ENCODE results near the gene C1orf94. TPM values are rescaled to one million over a fixed set of nuclear protein-coding genes. Genes with fewer than 3 reads are reported as not detected.

The C1orf94 gene
- total and polyA plus RNA-seq, 2 experiments from 2014 or later: 4.3 to 5.3 TPM

DNA sequence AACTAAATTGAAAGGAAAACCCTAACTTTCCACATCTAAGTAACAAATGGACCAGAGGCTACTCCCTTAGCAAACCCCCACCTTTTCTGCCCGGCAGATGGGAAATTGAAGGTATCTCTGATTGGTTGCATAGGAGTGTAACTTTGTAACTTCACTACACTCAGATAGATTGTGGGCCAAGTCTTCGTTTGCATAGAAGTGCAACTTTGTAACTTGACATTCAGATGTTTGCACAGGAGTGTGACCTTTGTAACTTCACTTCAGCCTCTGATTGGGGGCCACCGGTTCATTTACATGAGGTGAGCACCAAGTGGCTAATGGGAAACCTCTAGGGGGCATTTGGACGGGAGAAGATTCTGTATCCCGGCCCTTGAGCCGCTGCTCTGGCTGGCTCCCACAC, 59.4 kb downstream of the C1orf94 start (continued):
- no peak for TF ChIP-seq ZNF462 (CRISPR knock-in tag; IDR thresholded peaks at IDR 0.05)
- no peak for TF ChIP-seq NANOG (IDR thresholded peaks at IDR 0.05; ENCODE audit: borderline replicate concordance)

DNA sequence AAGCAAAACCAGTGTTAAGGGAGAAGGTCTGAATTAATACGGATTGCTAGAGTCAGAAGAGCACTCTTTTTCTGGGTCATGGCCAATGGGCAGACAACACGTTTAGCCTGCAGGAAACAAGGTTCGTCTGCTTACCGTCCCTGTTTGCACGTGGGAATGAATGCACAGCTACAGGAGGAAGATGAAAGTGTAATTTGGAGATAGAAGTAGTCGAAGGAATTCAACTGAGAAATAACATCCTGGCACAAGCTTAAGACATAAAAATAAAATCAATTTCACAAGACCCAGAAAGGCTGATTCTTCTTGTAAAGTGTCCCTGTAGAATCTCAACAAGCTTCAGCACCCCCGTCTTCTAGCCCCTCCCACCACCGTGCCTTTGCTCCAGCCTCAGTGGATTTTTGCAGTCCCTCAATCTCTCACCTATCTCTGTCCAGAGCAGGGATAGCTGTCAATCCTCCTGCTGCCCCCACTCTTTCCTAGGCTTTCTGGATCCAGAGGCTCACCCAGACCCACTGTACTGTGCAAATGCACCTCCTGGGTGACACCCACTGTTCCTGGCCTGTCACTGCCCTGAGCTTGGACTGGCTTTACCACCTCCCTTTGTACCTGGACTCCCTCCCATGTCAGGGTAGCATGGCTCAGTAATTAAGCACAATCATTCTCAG, 60.6 kb downstream of the C1orf94 start:
- 0 out of 2 replicates have a peak overlapping the region, but pooled peaks have one; percentile 32 for H2AFZ ChIP-seq
- DNase-seq (ENCODE audit: low spot score): no peak
- no peak overlapping the region for H3K4me3 ChIP-seq
- no peaks in the 10 kb centered on the region for H4K20me1 ChIP-seq (replicated peaks; ENCODE audit: insufficient read depth)
- peaks cover 7% of the 10 kb centered on the region; the same call in 1 of the 2 replicates for H3K9me2 ChIP-seq (ENCODE audit: insufficient read depth)
- no peak overlapping the region for H3K4me2 ChIP-seq
- no peak overlapping the region for H3K27ac Mint-ChIP-seq
- no peak overlapping the region for H3K4me3 Mint-ChIP-seq
- H3K9me3 Mint-ChIP-seq: peaks cover 12% of the 10 kb centered on the region
- no peaks in the 10 kb centered on the region for H3K27me3 ChIP-seq (ENCODE audit: insufficient read depth)
- no peak for ATAC-seq
- H3K4me1 Mint-ChIP-seq: peaks cover 6% of the 10 kb centered on the region; the same call in 2 of the 3 replicates
- peaks cover 7% of the 10 kb centered on the region; the same call in 2 of the 3 replicates for H3K36me3 Mint-ChIP-seq (ENCODE audit: low read depth)
- no peaks in the 10 kb centered on the region for H3K36me3 ChIP-seq (ENCODE audit: insufficient read depth)
- H3K27me3 Mint-ChIP-seq (ENCODE audit: insufficient read depth, low read depth, poor library complexity): peaks cover 5% of the 10 kb centered on the region
- H3K4me1 ChIP-seq (ENCODE audit: insufficient read depth): no peaks in the 10 kb centered on the region
- no peak overlapping the region for H3K27ac ChIP-seq (ENCODE audit: low read depth)
- H3F3A ChIP-seq (replicated peaks; ENCODE audit: low read depth): no peaks in the 10 kb centered on the region
- no peaks in the 10 kb centered on the region for H3K79me2 ChIP-seq (replicated peaks; ENCODE audit: insufficient read depth)
- TF ChIP-seq ZNF114 (CRISPR knock-in tag; IDR thresholded peaks at IDR 0.05) (no peak), EZH2 (IDR thresholded peaks at IDR 0.05; ENCODE audit: low read depth, unreplicated experiment) (no peak), ETS1 (IDR thresholded peaks at IDR 0.05) (no peak), STAT1 (IDR thresholded peaks at IDR 0.05; ENCODE audit: unreplicated experiment) (no peak), CREB1 (CRISPR knock-in tag; IDR thresholded peaks at IDR 0.05; ENCODE audit: low read depth) (no peak), NANOG (IDR thresholded peaks at IDR 0.05; ENCODE audit: borderline replicate concordance) (no peak), POLR2AphosphoS5 (IDR thresholded peaks at IDR 0.05; ENCODE audit: low read depth) (no peak)
- TF ChIP-seq, protein P1, sequence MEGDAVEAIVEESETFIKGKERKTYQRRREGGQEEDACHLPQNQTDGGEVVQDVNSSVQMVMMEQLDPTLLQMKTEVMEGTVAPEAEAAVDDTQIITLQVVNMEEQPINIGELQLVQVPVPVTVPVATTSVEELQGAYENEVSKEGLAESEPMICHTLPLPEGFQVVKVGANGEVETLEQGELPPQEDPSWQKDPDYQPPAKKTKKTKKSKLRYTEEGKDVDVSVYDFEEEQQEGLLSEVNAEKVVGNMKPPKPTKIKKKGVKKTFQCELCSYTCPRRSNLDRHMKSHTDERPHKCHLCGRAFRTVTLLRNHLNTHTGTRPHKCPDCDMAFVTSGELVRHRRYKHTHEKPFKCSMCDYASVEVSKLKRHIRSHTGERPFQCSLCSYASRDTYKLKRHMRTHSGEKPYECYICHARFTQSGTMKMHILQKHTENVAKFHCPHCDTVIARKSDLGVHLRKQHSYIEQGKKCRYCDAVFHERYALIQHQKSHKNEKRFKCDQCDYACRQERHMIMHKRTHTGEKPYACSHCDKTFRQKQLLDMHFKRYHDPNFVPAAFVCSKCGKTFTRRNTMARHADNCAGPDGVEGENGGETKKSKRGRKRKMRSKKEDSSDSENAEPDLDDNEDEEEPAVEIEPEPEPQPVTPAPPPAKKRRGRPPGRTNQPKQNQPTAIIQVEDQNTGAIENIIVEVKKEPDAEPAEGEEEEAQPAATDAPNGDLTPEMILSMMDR (conservative IDR thresholded peaks at IDR 0.05; ENCODE audit: low read depth in 2 of 2): no peak

Data from GM23338 (cell line).